ENCODE results near the gene HMGN4. TPM values are rescaled to one million over a fixed set of nuclear protein-coding genes. Genes with fewer than 3 reads are reported as not detected.

The HMGN4 gene
- total and polyA plus RNA-seq, 8 donors: 8.8 to 24.2 (median 13.2) TPM

DNA sequence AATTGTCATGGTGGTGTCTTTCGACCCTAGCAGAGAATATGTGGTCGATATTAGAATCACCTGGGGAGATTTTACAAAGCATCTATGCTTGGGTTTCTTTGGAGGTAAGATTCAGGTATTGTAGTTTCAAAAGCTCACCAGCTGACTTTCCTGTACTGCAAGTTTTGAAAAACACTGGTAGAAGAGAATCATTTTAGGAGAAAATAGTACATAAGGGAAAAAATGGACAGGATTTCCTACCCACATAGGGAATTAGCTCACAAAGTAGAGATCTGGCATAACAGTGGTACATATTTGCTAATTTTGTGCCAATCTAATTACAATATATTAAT is 31.2 kb downstream of the HMGN4 start:
- TF ChIP-seq, protein P1, sequence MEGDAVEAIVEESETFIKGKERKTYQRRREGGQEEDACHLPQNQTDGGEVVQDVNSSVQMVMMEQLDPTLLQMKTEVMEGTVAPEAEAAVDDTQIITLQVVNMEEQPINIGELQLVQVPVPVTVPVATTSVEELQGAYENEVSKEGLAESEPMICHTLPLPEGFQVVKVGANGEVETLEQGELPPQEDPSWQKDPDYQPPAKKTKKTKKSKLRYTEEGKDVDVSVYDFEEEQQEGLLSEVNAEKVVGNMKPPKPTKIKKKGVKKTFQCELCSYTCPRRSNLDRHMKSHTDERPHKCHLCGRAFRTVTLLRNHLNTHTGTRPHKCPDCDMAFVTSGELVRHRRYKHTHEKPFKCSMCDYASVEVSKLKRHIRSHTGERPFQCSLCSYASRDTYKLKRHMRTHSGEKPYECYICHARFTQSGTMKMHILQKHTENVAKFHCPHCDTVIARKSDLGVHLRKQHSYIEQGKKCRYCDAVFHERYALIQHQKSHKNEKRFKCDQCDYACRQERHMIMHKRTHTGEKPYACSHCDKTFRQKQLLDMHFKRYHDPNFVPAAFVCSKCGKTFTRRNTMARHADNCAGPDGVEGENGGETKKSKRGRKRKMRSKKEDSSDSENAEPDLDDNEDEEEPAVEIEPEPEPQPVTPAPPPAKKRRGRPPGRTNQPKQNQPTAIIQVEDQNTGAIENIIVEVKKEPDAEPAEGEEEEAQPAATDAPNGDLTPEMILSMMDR (IDR thresholded peaks at IDR 0.05): no peak
- peak overlapping the region in 1 of 4 donors; percentile 38 for H3K4me3 ChIP-seq
- H3K27me3 ChIP-seq: no peaks in the 10 kb centered on the region
- H3K4me1 ChIP-seq: peaks cover 0 to 6% (median 0%) of the 10 kb centered on the region in 3 donors
- H3K36me3 ChIP-seq: no peaks in the 10 kb centered on the region
- DNase-seq (no peak), ATAC-seq (no peak), FAIRE-seq (no peak)
- no peak overlapping the region for H3K27ac ChIP-seq
- no peaks in the 10 kb centered on the region for H3K9me3 ChIP-seq
- 5 to 17% methylated on average over 2 of the region's 2 CpGs for WGBS, 2 donors
- intact Hi-C loops (cut with DNase I): no loop called here

GRCh38 chr6:26570027-26570809 is 32.1 kb downstream of the HMGN4 start:
- intact Hi-C loops (cut with DNase I): loop anchor here in 1 of 3 donors (10.0 kb wide), 1 partner anchor 245 kb away; no protein-coding TSS in a partner anchor
- no peak for ATAC-seq

DNA sequence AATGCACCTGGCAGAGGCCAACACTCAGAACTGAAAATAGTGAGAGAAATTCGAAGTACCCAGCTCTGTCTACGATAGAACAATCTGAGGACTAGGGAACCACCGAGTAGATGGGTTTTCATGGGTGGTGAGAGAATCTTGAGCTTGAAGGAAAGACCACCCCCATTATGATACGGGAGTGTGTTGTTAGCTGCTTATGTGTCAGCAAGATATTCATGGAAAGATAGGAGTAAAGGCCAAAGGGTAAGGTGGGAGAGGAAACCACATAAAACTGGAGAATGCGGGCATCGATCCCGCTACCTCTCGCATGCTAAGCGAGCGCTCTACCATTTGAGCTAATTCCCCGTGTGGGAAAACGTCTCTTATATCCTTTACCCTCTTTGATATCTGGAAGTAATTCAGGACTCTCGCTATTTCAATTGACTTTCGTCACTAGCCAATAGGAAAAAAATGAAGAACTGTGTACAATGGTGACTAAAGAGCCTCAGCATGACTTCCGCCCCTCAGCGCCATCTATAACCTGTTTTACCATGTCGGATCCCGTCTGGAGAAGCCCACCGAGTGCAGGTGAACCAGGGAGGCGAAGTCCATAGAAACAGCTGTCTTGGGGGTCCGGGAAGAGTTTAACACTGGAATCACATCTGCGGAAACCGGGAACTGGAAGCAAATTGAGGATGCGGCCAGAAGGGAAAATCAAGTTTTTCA is 33.6 kb downstream of the HMGN4 start:
- ATAC-seq (peak; percentile 75 to 83 (median 82)), DNase-seq (peak in 4 of 6 donors; percentile 37 to 80 (median 60)), FAIRE-seq (no peak)
- Histone ChIP-seq H3K27me3 (no peaks in the 10 kb centered on the region), H3K27ac (peak overlapping the region in 3 of 4 donors; percentile 22 to 76 (median 72)), H3K4me3 (peak overlapping the region; percentile 24 to 47 (median 30)), H3K4me1 (peaks cover 0 to 6% (median 0%) of the 10 kb centered on the region in 3 donors), H3K36me3 (no peaks in the 10 kb centered on the region), H3K9me3 (no peaks in the 10 kb centered on the region)
- TF ChIP-seq, protein P1 (IDR thresholded peaks at IDR 0.05): no peak
- WGBS, 2 donors: 3 to 4% methylated on average over 24 of the region's 24 CpGs
- intact Hi-C loops (cut with DNase I): loop anchor here in 1 of 3 donors (10.0 kb wide), 1 partner anchor 247 kb away; no protein-coding TSS in a partner anchor

More at GRCh38 chr6:26570027-26570809, 32.1 kb downstream of the HMGN4 start:
- Histone ChIP-seq H3K36me3 (no peaks in the 10 kb centered on the region), H3K27me3 (no peaks in the 10 kb centered on the region), H3K9me3 (no peaks in the 10 kb centered on the region), H3K27ac (no peak overlapping the region), H3K4me1 (peaks cover 0 to 6% (median 0%) of the 10 kb centered on the region in 3 donors), H3K4me3 (no peak overlapping the region)
- DNase-seq: no peak
- 77 to 79% methylated on average over 21 of the region's 21 CpGs for WGBS, 2 donors
- no peak for FAIRE-seq
- TF ChIP-seq, protein P1 (IDR thresholded peaks at IDR 0.05): no peak

DNA sequence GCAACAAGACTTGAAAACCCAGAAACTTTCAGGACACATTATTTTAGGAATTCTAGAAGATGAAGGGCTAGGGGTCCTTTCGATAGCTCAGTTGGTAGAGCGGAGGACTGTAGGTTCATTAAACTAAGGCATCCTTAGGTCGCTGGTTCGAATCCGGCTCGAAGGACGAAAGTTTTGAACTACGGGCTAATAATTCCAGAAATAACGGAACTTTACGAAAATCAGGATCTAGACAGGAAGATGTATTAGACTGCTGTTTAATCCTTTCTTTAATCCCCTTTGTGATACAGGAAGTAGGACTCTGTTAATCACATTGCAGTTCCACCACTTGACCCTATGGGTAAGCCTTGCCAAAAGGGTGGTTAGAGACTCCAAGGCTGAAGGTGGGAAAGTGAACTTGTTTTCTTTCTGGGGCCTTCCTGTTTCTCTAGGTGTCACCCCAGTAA is 37.4 kb downstream of the HMGN4 start:
- H3K9me3 ChIP-seq: no peaks in the 10 kb centered on the region
- FAIRE-seq (no peak), DNase-seq (no peak), ATAC-seq (no peak)
- H3K27me3 ChIP-seq: peaks cover 0 to 16% (median 5%) of the 10 kb centered on the region in 4 donors
- intact Hi-C loops (cut with DNase I): loop anchor here in 1 of 3 donors (10.0 kb wide), 1 partner anchor 251 kb away; no protein-coding TSS in a partner anchor
- TF ChIP-seq, protein P1 (IDR thresholded peaks at IDR 0.05): no peak
- no peak overlapping the region for H3K27ac ChIP-seq
- H3K36me3 ChIP-seq: no peaks in the 10 kb centered on the region
- WGBS, 2 donors: 68 to 73% methylated on average over 10 of the region's 10 CpGs
- H3K4me1 ChIP-seq: peaks cover 0 to 4% (median 0%) of the 10 kb centered on the region in 3 donors
- no peak overlapping the region for H3K4me3 ChIP-seq

Data from pancreas (tissue), 10 donors.